Liver (tissue), 9 donors: Measurements from ENCODE around the gene PLK2. TPM values are rescaled to one million over a fixed set of nuclear protein-coding genes. Genes with fewer than 3 reads are reported as not detected.

Source experiments
- DNase-seq: peaks from one replicate; pipeline ENCODE4 v3.0.0-alpha.2; 2017; ENCODE audit warnings: low spot score
- H3K27ac ChIP-seq, 2 donors: one replicate each; pipeline ENCODE4 v1.7.0; 2013; ENCODE audit warnings: inconsistent platforms in 2 of 2, low read length in 2 of 2, control low read depth in 1 of 2, low read depth in 1 of 2, mild to moderate bottlenecking in 1 of 2
- H3K27me3 ChIP-seq, 4 donors: one replicate each; pipeline versions ENCODE4 v1.6.1 to v1.7.0; 2013; ENCODE audit warnings: low read length in 3 of 4, inconsistent platforms in 1 of 4, mild to moderate bottlenecking in 1 of 4, moderate library complexity in 1 of 4; ENCODE audit not compliant: control insufficient read depth in 4 of 4, insufficient read depth in 4 of 4
- H3K36me3 ChIP-seq, 4 donors: one replicate each; pipeline versions ENCODE4 v1.6.1 to v1.7.0; 2013; ENCODE audit warnings: low read length in 3 of 4, mild to moderate bottlenecking in 3 of 4, low read depth in 1 of 4, moderate library complexity in 1 of 4; ENCODE audit not compliant: control insufficient read depth in 4 of 4, insufficient read depth in 3 of 4
- H3K4me1 ChIP-seq, 4 donors: one replicate each; pipeline versions ENCODE4 v1.6.1 to v1.7.0; 2013; ENCODE audit warnings: low read length in 3 of 4, mild to moderate bottlenecking in 3 of 4, moderate library complexity in 1 of 4; ENCODE audit not compliant: control insufficient read depth in 4 of 4, insufficient read depth in 4 of 4
- H3K4me3 ChIP-seq, 3 donors: one replicate each; pipeline versions ENCODE4 v1.6.1 to v1.7.0; 2013; ENCODE audit warnings: low read length in 3 of 3, control low read depth in 1 of 3, low read depth in 1 of 3, mild to moderate bottlenecking in 1 of 3
- H3K9ac ChIP-seq, 2 donors: one replicate each; pipeline ENCODE4 v1.7.0; 2013; ENCODE audit warnings: low read length in 2 of 2, mild to moderate bottlenecking in 2 of 2, moderate library complexity in 2 of 2, control low read depth in 1 of 2, low read depth in 1 of 2
- H3K9me3 ChIP-seq, 4 donors: one replicate each; pipeline versions ENCODE4 v1.6.1 to v1.7.0; 2013; ENCODE audit warnings: low read length in 3 of 4; ENCODE audit not compliant: control insufficient read depth in 4 of 4
- EGR1 ChIP-seq, 2 donors: IDR thresholded peaks; 2 replicates each; pipeline ENCODE4 v1.6.1; 2016 to 2018; ENCODE audit warnings: antibody characterized with exemption in 2 of 2, low read depth in 2 of 2
- FOXA1 ChIP-seq: IDR thresholded peaks from 2 replicates; pipeline ENCODE4 v1.6.1; 2016; ENCODE audit warnings: antibody characterized with exemption
- FOXA2 ChIP-seq: IDR thresholded peaks from 2 replicates; pipeline ENCODE4 v1.6.1; 2016; ENCODE audit warnings: antibody characterized with exemption
- GABPA ChIP-seq, 2 donors: IDR thresholded peaks in 1 of 2; conservative IDR thresholded peaks in 1 of 2; 2 replicates each; pipeline ENCODE4 v1.6.1; 2016; ENCODE audit warnings: antibody characterized with exemption in 2 of 2, mild to moderate bottlenecking in 1 of 2, moderate library complexity in 1 of 2
- HNF4A ChIP-seq, 2 donors: conservative IDR thresholded peaks; 2 replicates each; pipeline ENCODE4 v1.6.1; 2016; ENCODE audit warnings: antibody characterized with exemption in 2 of 2, mild to moderate bottlenecking in 2 of 2
- HNF4G ChIP-seq: IDR thresholded peaks from 2 replicates; pipeline ENCODE4 v1.6.1; 2016; ENCODE audit warnings: antibody characterized with exemption
- JUND ChIP-seq, 2 donors: IDR thresholded peaks; 2 replicates each; pipeline ENCODE4 v1.6.1; 2016; ENCODE audit warnings: antibody characterized with exemption in 2 of 2
- NR2F2 ChIP-seq: IDR thresholded peaks from 2 replicates; pipeline ENCODE4 v1.6.1; 2016; ENCODE audit warnings: antibody characterized with exemption
- RAD21 ChIP-seq, 2 donors: IDR thresholded peaks; 2 replicates each; pipeline ENCODE4 v1.6.1; 2016; ENCODE audit warnings: antibody characterized with exemption in 2 of 2, mild to moderate bottlenecking in 2 of 2
- RXRA ChIP-seq, 2 donors: IDR thresholded peaks; 2 replicates each; pipeline ENCODE4 v1.6.1; 2017 to 2018; ENCODE audit warnings: antibody characterized with exemption in 2 of 2, mild to moderate bottlenecking in 1 of 2
- SP1 ChIP-seq: IDR thresholded peaks from 2 replicates; pipeline ENCODE4 v1.6.1; 2018; ENCODE audit warnings: antibody characterized with exemption, mild to moderate bottlenecking
- TAF1 ChIP-seq: conservative IDR thresholded peaks from 2 replicates; pipeline ENCODE4 v1.6.1; 2016; ENCODE audit warnings: antibody characterized with exemption, mild to moderate bottlenecking
- YY1 ChIP-seq: IDR thresholded peaks from 2 replicates; pipeline ENCODE4 v1.6.1; 2016; ENCODE audit warnings: antibody characterized with exemption, mild to moderate bottlenecking
- WGBS: extraction: QIAGEN DNeasy Blood & Tissue Kit; methylation state at CpG from one replicate; pipeline ENCODE4 v1.1.7; 2013; 5-methylcytosine and 5-hydroxymethylcytosine counted together
- polyA plus RNA-seq, 2 donors: library from polyadenylated mRNA; stranded (reverse) in 1 of 2; unstranded in 1 of 2; fragments of 200-250 nt in 1 of 2; fragments of >200 nt in 1 of 2; fragmentation: Nextera tagmentation in 1 of 2; extraction: Ambion mirVana in 1 of 2; gene quantifications; one replicate each; pipeline versions ENCODE4 v1.2.1 to v1.2.3, GENCODE V29; 2013 to 2015
- total RNA-seq, 2 donors: library from RNA; depleted of rRNA; stranded (reverse); fragments of >200 nt; gene quantifications; one replicate each; pipeline ENCODE4 v1.2.3, GENCODE V29; 2014
- TF ChIP-seq, protein P1 (sequence below): IDR thresholded peaks from 2 replicates; pipeline ENCODE4 v1.6.1; 2016; ENCODE audit warnings: antibody characterized with exemption
- TF ChIP-seq, protein P2 (sequence below): IDR thresholded peaks from 2 replicates; pipeline ENCODE4 v1.6.1; 2016; ENCODE audit warnings: antibody characterized with exemption
- TF ChIP-seq, protein P3 (sequence below): IDR thresholded peaks from 2 replicates; pipeline ENCODE4 v1.6.1; 2016; ENCODE audit warnings: antibody characterized with exemption
- TF ChIP-seq, protein P4 (sequence below): IDR thresholded peaks from 2 replicates; pipeline ENCODE4 v1.6.1; 2016; ENCODE audit warnings: antibody characterized with exemption, mild to moderate bottlenecking
- TF ChIP-seq, protein P5 (sequence below): fragments of 150-350 bp; IDR thresholded peaks from 2 replicates; pipeline ENCODE4 v1.5.1; 2017; ENCODE audit warnings: improper control_type of control experiment, low read depth, low read length; ENCODE audit not compliant: missing input control
- donor health status: healthy.
- donor health status: healthy.
- donor health status: healthy.
- donor health status: healthy.
- donor health status: healthy.

The PLK2 gene
- total and polyA plus RNA-seq, 4 donors: 5.9 to 39.5 (median 22.3) TPM

DNA sequence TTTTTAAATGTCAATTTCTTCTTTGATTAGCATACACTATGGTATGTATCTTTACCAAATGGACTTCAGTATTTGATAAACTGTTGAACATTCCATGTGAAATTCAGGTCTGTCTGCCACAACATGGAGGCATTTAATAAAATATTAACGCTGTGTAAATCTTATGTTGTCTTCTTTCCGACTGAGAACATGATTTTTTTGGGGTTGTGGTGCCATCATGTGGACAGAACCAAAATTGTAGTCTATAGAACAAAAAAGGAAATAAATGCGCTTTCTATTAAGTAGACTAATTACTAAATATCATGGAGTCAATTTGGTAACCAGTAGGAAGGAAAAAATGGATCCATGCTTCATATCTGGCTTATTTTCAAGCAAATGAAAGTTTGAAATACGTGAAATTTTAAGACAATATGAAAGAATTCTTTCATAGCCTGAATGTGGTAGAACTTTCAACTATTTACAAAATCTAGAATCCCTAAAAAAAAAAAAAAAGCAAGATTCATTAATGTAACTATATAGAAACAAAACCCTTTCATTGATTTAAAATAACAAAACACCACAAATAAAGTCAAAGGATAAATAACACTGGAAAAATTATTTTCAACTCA is 2.8 kb upstream of the PLK2 start:
- TF ChIP-seq SP1 (no peak), HNF4G (no peak), JUND (IDR thresholded peaks at IDR 0.05) (no peak), HNF4A (conservative IDR thresholded peaks at IDR 0.05) (no peak), TAF1 (peak; percentile 34), NR2F2 (no peak), RXRA (IDR thresholded peaks at IDR 0.05) (no peak), YY1 (peak; percentile 86), GABPA (IDR thresholded peaks at IDR 0.05 in 1 of 2, conservative IDR thresholded peaks at IDR 0.05 in 1 of 2) (no peak), FOXA2 (no peak), RAD21 (IDR thresholded peaks at IDR 0.05) (peak; percentile 88 to 91), EGR1 (IDR thresholded peaks at IDR 0.05; ENCODE audit: low read depth in 2 of 2) (no peak), FOXA1 (no peak)
- TF ChIP-seq, protein P1, sequence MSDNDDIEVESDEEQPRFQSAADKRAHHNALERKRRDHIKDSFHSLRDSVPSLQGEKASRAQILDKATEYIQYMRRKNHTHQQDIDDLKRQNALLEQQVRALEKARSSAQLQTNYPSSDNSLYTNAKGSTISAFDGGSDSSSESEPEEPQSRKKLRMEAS: no peak
- TF ChIP-seq, protein P2, sequence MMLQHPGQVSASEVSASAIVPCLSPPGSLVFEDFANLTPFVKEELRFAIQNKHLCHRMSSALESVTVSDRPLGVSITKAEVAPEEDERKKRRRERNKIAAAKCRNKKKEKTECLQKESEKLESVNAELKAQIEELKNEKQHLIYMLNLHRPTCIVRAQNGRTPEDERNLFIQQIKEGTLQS: no peak
- TF ChIP-seq, protein P3, sequence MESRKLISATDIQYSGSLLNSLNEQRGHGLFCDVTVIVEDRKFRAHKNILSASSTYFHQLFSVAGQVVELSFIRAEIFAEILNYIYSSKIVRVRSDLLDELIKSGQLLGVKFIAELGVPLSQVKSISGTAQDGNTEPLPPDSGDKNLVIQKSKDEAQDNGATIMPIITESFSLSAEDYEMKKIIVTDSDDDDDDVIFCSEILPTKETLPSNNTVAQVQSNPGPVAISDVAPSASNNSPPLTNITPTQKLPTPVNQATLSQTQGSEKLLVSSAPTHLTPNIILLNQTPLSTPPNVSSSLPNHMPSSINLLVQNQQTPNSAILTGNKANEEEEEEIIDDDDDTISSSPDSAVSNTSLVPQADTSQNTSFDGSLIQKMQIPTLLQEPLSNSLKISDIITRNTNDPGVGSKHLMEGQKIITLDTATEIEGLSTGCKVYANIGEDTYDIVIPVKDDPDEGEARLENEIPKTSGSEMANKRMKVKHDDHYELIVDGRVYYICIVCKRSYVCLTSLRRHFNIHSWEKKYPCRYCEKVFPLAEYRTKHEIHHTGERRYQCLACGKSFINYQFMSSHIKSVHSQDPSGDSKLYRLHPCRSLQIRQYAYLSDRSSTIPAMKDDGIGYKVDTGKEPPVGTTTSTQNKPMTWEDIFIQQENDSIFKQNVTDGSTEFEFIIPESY: no peak
- TF ChIP-seq, protein P4, sequence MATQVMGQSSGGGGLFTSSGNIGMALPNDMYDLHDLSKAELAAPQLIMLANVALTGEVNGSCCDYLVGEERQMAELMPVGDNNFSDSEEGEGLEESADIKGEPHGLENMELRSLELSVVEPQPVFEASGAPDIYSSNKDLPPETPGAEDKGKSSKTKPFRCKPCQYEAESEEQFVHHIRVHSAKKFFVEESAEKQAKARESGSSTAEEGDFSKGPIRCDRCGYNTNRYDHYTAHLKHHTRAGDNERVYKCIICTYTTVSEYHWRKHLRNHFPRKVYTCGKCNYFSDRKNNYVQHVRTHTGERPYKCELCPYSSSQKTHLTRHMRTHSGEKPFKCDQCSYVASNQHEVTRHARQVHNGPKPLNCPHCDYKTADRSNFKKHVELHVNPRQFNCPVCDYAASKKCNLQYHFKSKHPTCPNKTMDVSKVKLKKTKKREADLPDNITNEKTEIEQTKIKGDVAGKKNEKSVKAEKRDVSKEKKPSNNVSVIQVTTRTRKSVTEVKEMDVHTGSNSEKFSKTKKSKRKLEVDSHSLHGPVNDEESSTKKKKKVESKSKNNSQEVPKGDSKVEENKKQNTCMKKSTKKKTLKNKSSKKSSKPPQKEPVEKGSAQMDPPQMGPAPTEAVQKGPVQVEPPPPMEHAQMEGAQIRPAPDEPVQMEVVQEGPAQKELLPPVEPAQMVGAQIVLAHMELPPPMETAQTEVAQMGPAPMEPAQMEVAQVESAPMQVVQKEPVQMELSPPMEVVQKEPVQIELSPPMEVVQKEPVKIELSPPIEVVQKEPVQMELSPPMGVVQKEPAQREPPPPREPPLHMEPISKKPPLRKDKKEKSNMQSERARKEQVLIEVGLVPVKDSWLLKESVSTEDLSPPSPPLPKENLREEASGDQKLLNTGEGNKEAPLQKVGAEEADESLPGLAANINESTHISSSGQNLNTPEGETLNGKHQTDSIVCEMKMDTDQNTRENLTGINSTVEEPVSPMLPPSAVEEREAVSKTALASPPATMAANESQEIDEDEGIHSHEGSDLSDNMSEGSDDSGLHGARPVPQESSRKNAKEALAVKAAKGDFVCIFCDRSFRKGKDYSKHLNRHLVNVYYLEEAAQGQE: no peak
- TF ChIP-seq, protein P5, sequence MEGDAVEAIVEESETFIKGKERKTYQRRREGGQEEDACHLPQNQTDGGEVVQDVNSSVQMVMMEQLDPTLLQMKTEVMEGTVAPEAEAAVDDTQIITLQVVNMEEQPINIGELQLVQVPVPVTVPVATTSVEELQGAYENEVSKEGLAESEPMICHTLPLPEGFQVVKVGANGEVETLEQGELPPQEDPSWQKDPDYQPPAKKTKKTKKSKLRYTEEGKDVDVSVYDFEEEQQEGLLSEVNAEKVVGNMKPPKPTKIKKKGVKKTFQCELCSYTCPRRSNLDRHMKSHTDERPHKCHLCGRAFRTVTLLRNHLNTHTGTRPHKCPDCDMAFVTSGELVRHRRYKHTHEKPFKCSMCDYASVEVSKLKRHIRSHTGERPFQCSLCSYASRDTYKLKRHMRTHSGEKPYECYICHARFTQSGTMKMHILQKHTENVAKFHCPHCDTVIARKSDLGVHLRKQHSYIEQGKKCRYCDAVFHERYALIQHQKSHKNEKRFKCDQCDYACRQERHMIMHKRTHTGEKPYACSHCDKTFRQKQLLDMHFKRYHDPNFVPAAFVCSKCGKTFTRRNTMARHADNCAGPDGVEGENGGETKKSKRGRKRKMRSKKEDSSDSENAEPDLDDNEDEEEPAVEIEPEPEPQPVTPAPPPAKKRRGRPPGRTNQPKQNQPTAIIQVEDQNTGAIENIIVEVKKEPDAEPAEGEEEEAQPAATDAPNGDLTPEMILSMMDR: peak; percentile 78
- peak; percentile 39 for DNase-seq
- WGBS: 5% methylated on average over 4 of the region's 4 CpGs
- Histone ChIP-seq H3K9ac (peak overlapping the region in 1 of 2 donors; percentile 70), H3K4me3 (no peak overlapping the region), H3K27me3 (no peaks in the 10 kb centered on the region), H3K27ac (peak overlapping the region; percentile 87 to 99), H3K4me1 (peaks cover 0 to 17% (median 12%) of the 10 kb centered on the region in 4 donors), H3K9me3 (no peaks in the 10 kb centered on the region), H3K36me3 (peaks cover 0 to 1% (median under 1%) of the 10 kb centered on the region in 4 donors)
